ENCODE measurements around the gene SV2B. TPM values are rescaled to one million over a fixed set of nuclear protein-coding genes. Genes with fewer than 3 reads are reported as not detected.

The SV2B gene
- total RNA-seq, 1 experiment from 2014 or later, result not detected

- Histone ChIP-seq H4K20me1 (ENCODE audit: insufficient read depth) (no peaks in the 10 kb centered on the region), H3K27me3 (ENCODE audit: insufficient read depth, low read length) (peaks cover 69% of the 10 kb centered on the region), H3K9ac (ENCODE audit: low read length) (no peak overlapping the region), H2AFZ (ENCODE audit: low read depth, low read length, poor library complexity, severe bottlenecking) (no peak overlapping the region), H3K4me2 (ENCODE audit: low read length) (no peak overlapping the region), H3K27ac (ENCODE audit: low read depth, low read length) (no peak overlapping the region), H3K4me1 (ENCODE audit: control insufficient read depth in 1 of 2, insufficient read depth in 2 of 2, low read length in 2 of 2) (no peaks in the 10 kb centered on the region), H3K4me3 (replicated peaks in 1 of 2; ENCODE audit: low read depth in 1 of 2, low read length in 2 of 2) (no peak overlapping the region), H3K79me2 (ENCODE audit: insufficient read depth, low read length) (no peaks in the 10 kb centered on the region), H3K9me2 (ENCODE audit: insufficient read depth) (no peaks in the 10 kb centered on the region), H3K9me3 (ENCODE audit: control insufficient read depth in 1 of 2, insufficient read depth in 1 of 2, low read depth in 1 of 2, low read length in 2 of 2) (no peaks in the 10 kb centered on the region), H3K36me3 (ENCODE audit: control insufficient read depth in 1 of 2, insufficient read depth in 2 of 2, low read length in 2 of 2) (no peaks in the 10 kb centered on the region)
- ATAC-seq, result no peak
- RAD21 ChIA-PET (ENCODE audit: low non-redundant PET in 1 of 2, low total read pairs in 2 of 2, uncharacterized antibody in 2 of 2, unreplicated experiment in 2 of 2), result no interaction called here
- CTCF ChIA-PET, result no interaction called here
- DNase-seq (ENCODE audit: low read depth, low spot score), result no peak
- POLR2A ChIA-PET, result no interaction called here
- BruUV-seq (replicated peaks), result no TSS peak
- intact Hi-C loops (cut with micrococcal nuclease), result no loop called here
- TF ChIP-seq FOSL1 (IDR thresholded peaks at IDR 0.05; ENCODE audit: low read depth), result no peak
- TF ChIP-seq ZNF274 (IDR thresholded peaks at IDR 0.05; ENCODE audit: low read depth, low read length), result no peak
- no peak for TF ChIP-seq TCF7L2 (IDR thresholded peaks at IDR 0.05; ENCODE audit: borderline replicate concordance, extremely low read depth, insufficient read depth, insufficient read length)
- no peak for TF ChIP-seq YY1 (IDR thresholded peaks at IDR 0.05; ENCODE audit: extremely low read depth, insufficient replicate concordance, low read depth, low read length)
- TF ChIP-seq CEBPB (IDR thresholded peaks at IDR 0.05; ENCODE audit: low read depth), result no peak
- TF ChIP-seq ATF3 (IDR thresholded peaks at IDR 0.05), result no peak
- TF ChIP-seq REST (IDR thresholded peaks at IDR 0.05; ENCODE audit: low read depth), result no peak
- TF ChIP-seq ELF1 (IDR thresholded peaks at IDR 0.05; ENCODE audit: borderline replicate concordance, low read depth), result no peak
- TF ChIP-seq EZH2phosphoT487 (IDR thresholded peaks at IDR 0.05; ENCODE audit: borderline replicate concordance), result no peak
- TF ChIP-seq JUND (IDR thresholded peaks at IDR 0.05), result no peak
- no peak for TF ChIP-seq ZFX (IDR thresholded peaks at IDR 0.05)
- TF ChIP-seq POLR2AphosphoS5 (IDR thresholded peaks at IDR 0.05; ENCODE audit: low read depth, low read length), result no peak
- no peak for TF ChIP-seq ZBTB33 (IDR thresholded peaks at IDR 0.05; ENCODE audit: extremely low read depth, insufficient replicate concordance, low read length)
- TF ChIP-seq EZH2 (IDR thresholded peaks at IDR 0.05), result no peak
Measured at GRCh38 chr15:91208371-91208770, 108.3 kb downstream of the SV2B start.
